ENCODE measurements around the gene SLC30A5.
"Not testable (repeated sequence)": the region's sequence is repeated elsewhere in the genome, so short reads cannot be mapped to it uniquely, and the experiment has no call there.

SLC30A5 gene

DNA sequence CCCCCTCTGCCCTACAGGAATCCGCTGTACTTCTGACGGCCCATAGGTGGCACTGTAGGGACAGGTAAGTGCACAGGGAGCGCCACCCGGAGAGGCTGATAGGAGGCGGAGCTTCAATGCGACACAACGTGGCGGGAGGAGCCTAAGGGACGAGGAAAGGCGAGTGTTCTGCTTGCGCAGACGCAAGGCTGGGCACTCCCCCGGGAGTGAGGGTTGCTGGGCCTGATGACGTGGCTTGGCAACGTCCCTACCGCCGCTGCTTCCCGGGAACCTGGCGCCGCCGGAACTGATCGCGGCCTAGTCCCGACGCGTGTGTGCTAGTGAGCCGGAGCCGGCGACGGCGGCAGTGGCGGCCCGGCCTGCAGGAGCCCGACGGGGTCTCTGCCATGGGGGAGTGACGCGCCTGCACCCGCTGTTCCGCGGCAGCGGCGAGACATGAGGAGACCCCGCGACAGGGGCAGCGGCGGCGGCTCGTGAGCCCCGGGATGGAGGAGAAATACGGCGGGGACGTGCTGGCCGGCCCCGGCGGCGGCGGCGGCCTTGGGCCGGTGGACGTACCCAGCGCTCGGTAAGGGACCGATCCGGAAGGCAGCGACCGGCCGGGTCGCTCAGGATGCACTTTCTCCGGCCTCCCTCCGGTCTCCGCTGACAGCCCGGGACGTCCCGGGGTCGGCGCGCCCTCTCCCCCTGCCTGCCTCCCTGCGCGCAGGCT is at the start of gene SLC30A5:
Gene SLC30A5, plus strand, starts transcription at position 244 of the 712 bp plus-strand sequence. Its CDS starts 242 bp downstream, at position 486.
- DNase-seq, result peak; percentile 99

DNA sequence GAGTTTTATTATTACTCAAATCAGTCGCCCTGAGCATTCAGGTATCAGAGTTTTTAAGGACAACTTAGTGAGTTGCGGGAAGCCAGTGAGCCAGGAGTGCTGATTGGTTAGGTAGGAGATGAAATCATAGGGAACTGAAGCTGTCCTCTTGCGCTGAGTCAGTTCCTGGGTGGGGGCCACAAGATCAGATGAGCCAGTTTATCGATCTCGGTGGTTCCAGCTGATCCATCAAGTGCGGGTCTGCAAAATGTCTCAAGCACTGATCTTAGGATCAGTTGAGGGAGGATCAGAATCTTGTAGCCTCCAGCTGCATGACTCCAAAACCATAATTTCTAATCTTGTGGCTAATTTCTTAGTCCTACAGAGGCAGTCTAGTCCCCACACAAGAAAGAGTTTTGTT is 48.6 kb upstream of the SLC30A5 start:
- not testable (repeated sequence) for DNase-seq

DNA sequence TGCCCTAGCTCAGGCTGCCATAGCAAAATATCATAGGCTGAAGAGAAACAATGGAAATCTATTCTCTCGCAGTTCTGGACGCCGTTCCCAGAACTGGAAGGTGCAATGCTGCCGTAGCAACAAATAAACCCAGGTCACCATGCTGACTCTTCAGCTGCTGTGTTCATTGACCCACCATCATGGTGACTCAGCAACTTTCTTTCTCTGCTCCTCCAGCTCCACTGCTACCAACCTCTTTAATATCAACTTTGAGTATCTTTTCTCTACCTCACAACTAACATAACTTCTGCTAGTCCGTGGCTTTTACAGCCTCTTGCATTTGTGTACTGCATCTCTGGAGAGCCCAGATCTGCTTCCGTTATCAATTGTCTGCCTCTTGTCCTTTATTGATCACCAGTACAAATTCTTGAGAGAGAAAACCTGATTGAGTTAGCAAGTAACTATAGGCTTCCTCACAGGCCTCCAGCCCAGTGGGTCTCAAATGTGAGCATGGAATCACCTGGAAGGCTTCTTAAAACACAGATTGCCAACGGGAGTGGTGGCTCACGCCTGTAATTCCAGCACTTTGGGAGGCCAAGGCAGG is 47.3 kb upstream of the SLC30A5 start:
- no peak for DNase-seq

DNA sequence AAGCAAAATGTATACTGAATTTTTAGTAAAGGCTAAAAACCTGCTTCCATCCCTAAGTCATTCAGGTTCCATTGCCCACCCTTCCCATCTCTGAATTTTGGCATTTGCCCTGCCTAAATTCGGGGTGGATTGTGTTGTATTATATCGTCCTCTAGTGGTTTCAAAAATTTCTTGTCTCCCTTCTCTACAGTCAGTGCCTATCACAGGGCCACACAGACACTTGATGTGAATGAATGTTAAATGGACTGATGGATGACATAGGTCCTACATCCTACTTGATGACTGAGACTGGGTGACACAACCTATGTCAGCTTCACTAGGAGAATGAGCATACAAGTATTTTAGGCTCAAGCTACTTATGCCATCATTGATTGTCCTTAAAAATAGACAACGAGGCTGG is 45.6 kb upstream of the SLC30A5 start:
- DNase-seq, result no peak

- DNase-seq, result no peak
These were observed 44.7 kb upstream of the SLC30A5 start for GRCh38 chr5:69049151-69049550.

- no peak for DNase-seq
These were observed 44.0 kb upstream of the SLC30A5 start for GRCh38 chr5:69049796-69050195.

- no peak for DNase-seq
These were observed 43.6 kb upstream of the SLC30A5 start for GRCh38 chr5:69050214-69050613.

GRCh38 chr5:69052181-69052580 is 41.6 kb upstream of the SLC30A5 start:
- no peak for DNase-seq

DNA sequence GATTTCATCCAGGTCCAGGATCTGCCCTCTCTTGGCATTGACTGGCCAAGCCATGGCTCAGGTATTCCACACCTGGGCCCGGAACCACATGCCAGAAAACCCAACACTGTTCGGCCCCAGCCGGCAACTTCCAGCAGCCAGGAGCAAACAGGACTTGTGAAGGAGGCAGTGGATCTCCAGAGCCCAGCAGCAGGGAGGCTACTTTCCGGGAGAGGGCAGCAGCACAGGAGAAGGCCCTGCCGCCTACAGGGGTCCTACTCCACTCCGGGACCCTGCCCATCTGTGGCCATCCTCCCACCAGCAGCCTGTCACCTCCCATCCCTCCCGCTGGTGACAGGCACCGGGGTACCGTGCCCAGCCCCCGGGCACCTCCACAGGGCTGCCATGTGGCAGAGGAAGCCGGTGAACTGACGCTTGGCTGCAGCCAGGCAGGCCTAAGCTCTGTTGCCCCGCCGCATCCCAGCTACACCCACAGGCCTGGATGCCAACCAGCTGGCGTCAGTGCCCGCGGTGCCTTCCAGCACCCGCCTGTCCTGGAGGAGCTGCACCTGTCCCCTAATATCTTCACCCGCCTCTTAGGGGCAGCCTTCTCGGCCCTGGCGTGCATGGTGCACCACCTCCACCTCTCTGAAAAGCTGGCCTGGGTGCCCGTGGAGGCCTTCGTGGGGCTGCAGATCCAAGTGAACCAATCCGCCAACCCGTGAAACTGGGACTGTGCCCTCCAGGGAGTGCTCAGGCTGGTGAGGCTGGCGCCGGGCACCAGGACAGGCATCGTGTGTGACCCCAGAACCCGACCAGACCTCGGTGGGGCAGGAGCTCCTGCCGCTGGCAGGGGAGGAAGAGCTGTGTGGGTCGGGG is 18.9 kb upstream of the SLC30A5 start:
- DNase-seq, result no peak

- DNase-seq, result no peak
These were observed 18.2 kb upstream of the SLC30A5 start for GRCh38 chr5:69075522-69076179.

GRCh38 chr5:69078921-69079540 is 14.8 kb upstream of the SLC30A5 start:
- no peak for DNase-seq

DNA sequence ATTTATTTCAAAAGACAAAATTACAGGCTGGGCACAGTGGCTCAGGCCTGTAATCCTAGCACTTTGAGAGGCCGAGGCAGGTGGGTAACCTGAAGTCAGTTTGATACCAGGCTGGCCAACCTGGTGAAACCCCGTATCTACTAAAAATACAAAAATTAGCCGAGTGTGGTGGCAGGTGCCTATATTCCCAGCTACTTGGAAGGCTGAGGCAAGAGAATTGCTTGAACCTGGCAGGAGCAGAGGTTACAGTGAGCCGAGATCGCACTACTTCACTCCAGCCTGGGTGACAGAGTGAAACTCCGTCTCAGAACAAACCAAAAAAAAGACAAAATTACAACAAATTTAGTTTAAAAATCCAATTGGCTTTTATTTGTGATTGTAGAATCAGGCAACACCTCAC is 14.3 kb upstream of the SLC30A5 start:
- no peak for DNase-seq

- DNase-seq, result peak; percentile 51
These were observed 10.4 kb upstream of the SLC30A5 start for GRCh38 chr5:69083412-69083811.

DNA sequence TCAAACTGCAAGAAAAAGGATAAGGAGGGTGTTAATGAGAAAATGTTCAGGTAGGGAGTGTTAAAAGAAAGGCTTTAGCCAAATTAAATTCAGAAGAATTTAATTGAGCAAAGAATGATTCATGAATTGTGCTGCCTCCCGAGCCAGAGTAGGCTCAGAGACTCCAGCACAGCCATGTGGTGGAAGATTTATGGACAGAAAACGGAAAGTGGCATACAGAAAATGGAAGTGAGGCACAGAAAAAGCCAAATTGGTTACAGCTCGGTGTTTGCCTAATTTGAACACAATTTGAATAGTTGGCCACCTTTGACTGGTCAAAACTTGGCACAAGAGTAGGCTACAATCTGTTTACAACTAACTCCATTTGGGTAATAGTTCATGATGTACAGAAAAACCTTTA is 9.6 kb upstream of the SLC30A5 start:
- no peak for DNase-seq

- no peak for DNase-seq
These were observed 8.9 kb upstream of the SLC30A5 start for GRCh38 chr5:69084903-69085302.

- no peak for DNase-seq
These were observed 7.6 kb upstream of the SLC30A5 start for GRCh38 chr5:69086206-69086605.

GRCh38 chr5:69088006-69088405 is 5.8 kb upstream of the SLC30A5 start:
- not testable (repeated sequence) for DNase-seq

GRCh38 chr5:69090158-69090557 is 3.7 kb upstream of the SLC30A5 start:
- no peak for DNase-seq

DNA sequence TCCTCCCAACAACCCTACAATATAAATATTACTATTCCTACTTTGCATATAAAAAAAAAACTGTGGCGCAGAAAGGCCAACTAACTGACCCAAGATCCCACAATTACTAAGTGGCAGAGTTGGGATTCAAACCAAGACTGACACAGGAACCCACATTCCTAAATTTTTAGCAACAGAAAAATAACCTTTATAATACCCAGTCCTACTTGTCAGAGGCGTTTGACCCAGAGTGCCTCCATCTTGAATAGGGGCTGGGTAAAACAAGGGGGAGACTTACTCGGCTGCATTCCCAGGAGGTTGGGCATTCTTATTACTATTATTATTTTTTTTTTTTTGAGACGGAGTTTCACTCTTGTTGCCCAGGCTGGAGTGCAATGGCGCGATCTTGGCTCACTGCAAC is 2.0 kb upstream of the SLC30A5 start:
- no peak for DNase-seq

GRCh38 chr5:69092969-69093368 is 845 bp upstream of the SLC30A5 start:
- no peak for DNase-seq

GRCh38 chr5:69099302-69099701 is 5.5 kb downstream of the SLC30A5 start:
- DNase-seq, result no peak

DNA sequence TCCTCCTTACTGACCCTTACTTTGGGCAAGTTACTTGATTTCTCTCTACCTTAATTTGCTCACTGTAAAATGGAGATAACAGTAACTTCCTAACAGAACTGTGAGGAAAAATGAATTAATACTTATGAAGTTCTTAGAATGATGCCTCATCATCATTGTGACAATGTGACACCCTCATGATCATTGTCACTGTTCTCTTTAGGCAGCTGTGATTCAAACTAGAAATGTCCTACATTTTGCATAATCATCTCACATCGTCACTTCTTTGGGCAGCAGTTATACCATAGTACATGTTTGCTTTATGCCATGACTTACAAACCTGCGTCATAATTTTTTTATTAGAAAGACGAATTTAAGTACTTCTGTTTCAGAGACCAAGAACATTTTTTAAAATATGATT is 9.7 kb downstream of the SLC30A5 start:
- no peak for DNase-seq

Data from COR-L47 (cell line).